Spleen (tissue), 11 donors: Measurements from ENCODE around the gene LRRC26. TPM values are rescaled to one million over a fixed set of nuclear protein-coding genes. Genes with fewer than 3 reads are reported as not detected.
"Not testable (repeated sequence)": the region's sequence is repeated elsewhere in the genome, so short reads cannot be mapped to it uniquely, and the experiment has no call there.

Source experiments
- DNase-seq: peaks from one replicate; pipeline ENCODE4 v3.0.0-alpha.2; 2020
- H3K27ac ChIP-seq, 8 donors: fragments of 200-600 bp; sonication (generic) in 7 of 8; 1 replicate in 4 of 8; 2 replicates in 4 of 8; pipeline versions ENCODE4 v1.5.0 to v1.8.0; 2016 to 2021; ENCODE audit warnings: inconsistent platforms in 4 of 8, mild to moderate bottlenecking in 4 of 8, moderate library complexity in 1 of 8
- H3K27me3 ChIP-seq, 7 donors: fragments of 200-600 bp; sonication (generic) in 6 of 7; replicated peaks in 1 of 7; 1 replicate in 4 of 7; 2 replicates in 3 of 7; pipeline versions ENCODE4 v1.5.0 to v1.8.0; 2016 to 2021; ENCODE audit warnings: inconsistent platforms in 3 of 7, mild to moderate bottlenecking in 1 of 7
- H3K36me3 ChIP-seq, 6 donors: fragments of 200-600 bp; sonication (generic) in 5 of 6; 1 replicate in 4 of 6; 2 replicates in 2 of 6; pipeline versions ENCODE4 v1.5.0 to v1.8.0; 2016 to 2021; ENCODE audit warnings: inconsistent platforms in 2 of 6
- H3K4me1 ChIP-seq, 6 donors: fragments of 200-600 bp; sonication (generic) in 5 of 6; 1 replicate in 3 of 6; 2 replicates in 3 of 6; pipeline versions ENCODE4 v1.5.0 to v1.8.0; 2016 to 2021; ENCODE audit warnings: inconsistent platforms in 3 of 6
- H3K4me3 ChIP-seq, 8 donors: fragments of 200-600 bp; sonication (generic) in 7 of 8; 1 replicate in 4 of 8; 2 replicates in 4 of 8; pipeline versions ENCODE4 v1.5.0 to v1.8.0; 2016 to 2021; ENCODE audit warnings: inconsistent platforms in 4 of 8, mild to moderate bottlenecking in 4 of 8, moderate library complexity in 2 of 8
- H3K9me3 ChIP-seq, 8 donors: fragments of 200-600 bp; sonication (generic) in 7 of 8; 1 replicate in 4 of 8; 2 replicates in 4 of 8; pipeline versions ENCODE4 v1.5.0 to v1.8.0; 2016 to 2021; ENCODE audit warnings: inconsistent platforms in 4 of 8
- CTCF ChIP-seq, 11 experiments: fragments of 200-600 bp in 7 of 11; fragments of 450-650 bp in 4 of 11; sonication (generic) in 4 of 11; IDR thresholded peaks in 8 of 11; conservative IDR thresholded peaks in 3 of 11; 1 replicate in 7 of 11; 2 replicates in 4 of 11; pipeline versions ENCODE4 v1.4.0 to v1.8.0; 2016 to 2021; ENCODE audit warnings: antibody characterized with exemption in 11 of 11, inconsistent platforms in 4 of 11, mild to moderate bottlenecking in 1 of 11
- POLR2A ChIP-seq, 3 donors: fragments of 450-650 bp; IDR thresholded peaks; one replicate each; pipeline ENCODE4 v1.5.1; 2017; ENCODE audit warnings: antibody characterized with exemption in 3 of 3, mild to moderate bottlenecking in 1 of 3
- POLR2AphosphoS5 ChIP-seq, 3 donors: sonication (generic); formaldehyde crosslinking; IDR thresholded peaks; one replicate each; pipeline ENCODE4 v1.5.1; 2017; ENCODE audit warnings: antibody characterized with exemption in 3 of 3
- WGBS, 5 donors: extraction: QIAGEN DNeasy Blood & Tissue Kit in 3 of 5; methylation state at CpG; one replicate each; pipeline versions ENCODE4 v1.1.5 to v1.1.7; 2013 to 2018; 5-methylcytosine and 5-hydroxymethylcytosine counted together
- intact Hi-C: fragments of 100-400 bp; cut with DNase I; formaldehyde crosslinking; loops from one replicate; pipeline ENCODE4 v1.15.0; 2023; ENCODE audit warnings: low total_unique reads
- microRNA-seq, 3 donors: library from miRNA; unstranded; fragments of <30 nt; microRNA quantifications; one replicate each; pipeline versions ENCODE4 to v1.1.0, GENCODE V29; 2019 to 2020
- polyA plus RNA-seq, 3 donors: library from polyadenylated mRNA; stranded (reverse); fragments of 200-250 nt; gene quantifications; one replicate each; pipeline ENCODE4 v1.2.1, GENCODE V29; 2013
- small RNA-seq, 4 donors: library from RNA; depleted of rRNA; stranded (forward); fragments of <200 nt; gene quantifications; one replicate each; pipeline ENCODE3, GENCODE V24; 2016
- total RNA-seq, 7 donors: library from RNA; depleted of rRNA in 3 of 7; stranded (reverse); fragments of >200 nt in 3 of 7; fragmentation: NEBNext Ultra II Directional in 4 of 7; extraction: Animal tissue kit (Norgen Biotek cat#: 25700) in 4 of 7; gene quantifications; one replicate each; pipeline versions ENCODE4 v1.1.0 to v1.2.1, GENCODE V29; 2016 to 2021
- donor health status: healthy with polysubstance abuse.
- donor health status: DM: no; HTN: no; CAD: no; lungs with moderate emphysema.
- donor health status: DM: no; HTN: no; CAD: no.
- donor health status: Bipolar disorder and iron deficiency.
- donor health status: healthy.
- donor health status: DM: no; HTN: no; CAD: no.
- donor health status: DM: yes; HTN: yes; CAD: no.

Gene LRRC26
- total and polyA plus RNA-seq, 10 donors: 0.06 to 0.60 (median 0.28) TPM; not detected in 7

- Histone ChIP-seq H3K4me3 (peak overlapping the region in 5 of 8 donors; percentile 13 to 89 (median 73)), H3K36me3 (no peaks in the 10 kb centered on the region), H3K27me3 (peaks cover 0 to 20% (median 4%) of the 10 kb centered on the region in 7 donors), H3K27ac (peak overlapping the region; percentile 42 to 85 (median 74)), H3K9me3 (peaks cover 0 to 7% (median 0%) of the 10 kb centered on the region in 8 donors), H3K4me1 (peaks cover 28 to 71% (median 45%) of the 10 kb centered on the region in 6 donors)
- DNase-seq: no peak
- TF ChIP-seq CTCF (IDR thresholded peaks at IDR 0.05 in 8 of 11, conservative IDR thresholded peaks at IDR 0.05 in 3 of 11) (no peak), POLR2A (IDR thresholded peaks at IDR 0.05) (no peak), POLR2AphosphoS5 (IDR thresholded peaks at IDR 0.05) (no peak)
- intact Hi-C loops: no loop called here
- whole genome bisulfite sequencing, 5 donors: 13 to 21% (median 15%) methylated on average over 3 of the region's 3 CpGs
These were observed 43.1 kb downstream of the LRRC26 start for GRCh38 chr9:137126786-137127185.

GRCh38 chr9:137123952-137124462 lies 45.8 kb downstream of the LRRC26 start:
- intact Hi-C loops, H3K27ac ChIP-seq, H3K9me3 ChIP-seq, H3K27me3 ChIP-seq, H3K4me3 ChIP-seq, H3K36me3 ChIP-seq, DNase-seq: not testable (repeated sequence)
- 77 to 92% (median 81%) methylated on average over 5 of the region's 5 CpGs for WGBS, 5 donors
- peaks cover 25 to 67% (median 39%) of the 10 kb centered on the region in 6 donors for H3K4me1 ChIP-seq

- TF ChIP-seq CTCF (IDR thresholded peaks at IDR 0.05 in 8 of 11, conservative IDR thresholded peaks at IDR 0.05 in 3 of 11): no peak
- TF ChIP-seq POLR2AphosphoS5 (IDR thresholded peaks at IDR 0.05): no peak
- no peak for TF ChIP-seq POLR2A (IDR thresholded peaks at IDR 0.05)
- DNase-seq: no peak
- Histone ChIP-seq H3K36me3 (no peaks in the 10 kb centered on the region), H3K27ac (peak overlapping the region in 3 of 8 donors; percentile 34 to 48 (median 38)), H3K4me3 (no peak overlapping the region), H3K4me1 (peaks cover 20 to 66% (median 36%) of the 10 kb centered on the region in 6 donors), H3K27me3 (no peaks in the 10 kb centered on the region), H3K9me3 (no peaks in the 10 kb centered on the region)
- WGBS, 5 donors: 55 to 63% (median 62%) methylated on average over 5 of the region's 5 CpGs
- intact Hi-C loops: no loop called here
These were observed 46.4 kb downstream of the LRRC26 start for GRCh38 chr9:137123468-137123837.

- Histone ChIP-seq H3K27ac (peak overlapping the region in 4 of 8 donors; percentile 34 to 48 (median 42)), H3K4me1 (peaks cover 15 to 61% (median 31%) of the 10 kb centered on the region in 6 donors)
- DNase-seq, H3K9me3 ChIP-seq, H3K36me3 ChIP-seq, H3K4me3 ChIP-seq, H3K27me3 ChIP-seq, intact Hi-C loops: not testable (repeated sequence)
- WGBS, 5 donors: 67 to 76% (median 72%) methylated on average over 16 of the region's 16 CpGs
These were observed 46.9 kb downstream of the LRRC26 start for GRCh38 chr9:137122796-137123467.

DNA sequence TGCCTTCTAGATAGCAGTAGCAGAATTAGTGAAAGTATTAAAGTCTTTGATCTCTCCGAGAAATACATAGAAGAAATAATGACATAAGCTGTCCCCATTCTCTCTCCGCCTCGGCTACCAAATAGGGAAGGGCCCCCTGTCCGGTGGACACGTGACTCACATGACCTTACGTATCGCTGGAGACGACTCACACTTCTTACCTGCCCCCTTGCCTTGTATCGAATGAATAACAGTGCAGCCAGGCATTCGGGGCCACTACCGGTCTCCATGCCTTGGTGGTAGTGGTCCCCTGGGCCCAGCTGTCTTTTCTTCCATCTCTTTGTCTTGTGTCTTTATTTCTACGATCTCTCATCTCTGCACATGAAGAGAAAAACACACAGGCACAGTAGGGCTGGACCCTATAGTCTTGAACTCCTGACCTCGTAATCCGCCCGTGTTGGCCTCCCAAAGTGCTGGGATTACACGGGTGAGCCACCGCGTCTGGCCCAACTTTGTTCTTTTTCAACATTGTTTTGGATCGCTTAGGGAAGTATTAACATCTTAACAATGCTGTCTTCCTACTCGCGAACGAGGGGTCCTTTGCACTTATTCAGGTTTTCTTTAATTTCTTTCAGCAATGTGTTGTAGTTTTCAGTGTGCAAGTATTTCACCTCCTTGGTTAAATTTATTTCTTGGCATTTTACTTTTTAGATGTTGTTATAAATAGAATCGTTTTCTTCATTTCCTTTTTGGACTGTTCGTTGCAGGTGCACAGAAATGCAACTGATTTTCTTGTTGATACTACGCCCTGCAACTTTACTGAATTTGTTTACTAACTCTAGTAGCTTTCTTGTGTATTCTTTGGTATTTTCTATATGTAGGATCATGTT lies 47.7 kb downstream of the LRRC26 start:
- H3K27me3 ChIP-seq, H3K36me3 ChIP-seq, DNase-seq, H3K9me3 ChIP-seq, intact Hi-C loops: not testable (repeated sequence)
- Histone ChIP-seq H3K4me1 (peaks cover 8 to 53% (median 23%) of the 10 kb centered on the region in 6 donors), H3K27ac (peak overlapping the region in 5 of 8 donors; percentile 27 to 59 (median 43)), H3K4me3 (peak overlapping the region in 1 of 8 donors; percentile 42)
- WGBS, 5 donors: 48 to 69% (median 65%) methylated on average over 14 to 25 of the region's 25 CpGs

Small RNA genes lying within 50 kb of the gene (microRNA-seq; reads per million reads assigned to microRNA genes)
- 0 reads per million in 3 donors for gene MIR3621

Small RNA genes lying within 50 kb of the gene (small RNA-seq; reads per million reads assigned to genes)
- gene MIR3621: 0 reads per million in 4 donors

Other genes starting within 250 kb of the LRRC26 start
Only the 30 nearest of the 31 such genes appear.
- gene C8G, start 224.8 kb downstream of the LRRC26 start, total RNA-seq: 1 to 10 TPM in 6 of 7 donors, not detected in 1; 2.3 to 7.4 (median 3.8) TPM
- gene C8G, start 224.8 kb downstream of the LRRC26 start, polyA plus RNA-seq: 1 to 10 TPM; 3.2 to 4.3 (median 3.7) TPM
- gene LCN12, start 217.8 kb downstream of the LRRC26 start, total RNA-seq: 10 to 100 TPM in 4 of 7 donors, 1 to 10 TPM in 3; 3.1 to 63.4 (median 12.5) TPM
- 1 to 10 TPM in 2 of 3 donors, under 1 TPM in 1; 0.83 to 6.7 (median 4.8) TPM for gene LCN12, start 217.8 kb downstream of the LRRC26 start, polyA plus RNA-seq
- 100 to 1,000 TPM; 134 to 457 (median 378) TPM for gene PTGDS, start 192.5 kb downstream of the LRRC26 start, total RNA-seq
- gene PTGDS, start 192.5 kb downstream of the LRRC26 start, polyA plus RNA-seq: 1,000 to 10,000 TPM in 1 of 3 donors, 100 to 1,000 TPM in 2; 462 to 1,396 (median 703) TPM
- 1 to 10 TPM; 1.8 to 8.3 (median 3.3) TPM for gene LCNL1, start 187.1 kb downstream of the LRRC26 start, total RNA-seq
- 1 to 10 TPM; 1.3 to 4.7 (median 2.3) TPM for gene LCNL1, start 187.1 kb downstream of the LRRC26 start, polyA plus RNA-seq
- 10 to 100 TPM; 51.3 to 72.9 (median 63.9) TPM for gene PAXX, start 177.6 kb downstream of the LRRC26 start, total RNA-seq
- 100 to 1,000 TPM; 168 to 264 (median 261) TPM for gene PAXX, start 177.6 kb downstream of the LRRC26 start, polyA plus RNA-seq
- gene CLIC3, start 173.5 kb downstream of the LRRC26 start, total RNA-seq: 10 to 100 TPM in 1 of 7 donors, 1 to 10 TPM in 6; 3.5 to 10.7 (median 5.5) TPM
- gene CLIC3, start 173.5 kb downstream of the LRRC26 start, polyA plus RNA-seq: 1 to 10 TPM; 2.9 to 7.2 (median 5.3) TPM
- 10 to 100 TPM; 36.3 to 97.5 (median 59.0) TPM for gene ABCA2, start 141.8 kb downstream of the LRRC26 start, total RNA-seq
- gene ABCA2, start 141.8 kb downstream of the LRRC26 start, polyA plus RNA-seq: 10 to 100 TPM; 11.9 to 38.6 (median 19.6) TPM
- 10 to 100 TPM in 2 of 7 donors, 1 to 10 TPM in 5; 5.5 to 14.9 (median 6.7) TPM for gene FUT7, start 138.0 kb downstream of the LRRC26 start, total RNA-seq
- 1 to 10 TPM; 4.0 to 6.9 (median 4.8) TPM for gene FUT7, start 138.0 kb downstream of the LRRC26 start, polyA plus RNA-seq
- 100 to 1,000 TPM in 5 of 7 donors, 10 to 100 TPM in 2; 86.3 to 197 (median 111) TPM for gene NPDC1, start 123.9 kb downstream of the LRRC26 start, total RNA-seq
- gene NPDC1, start 123.9 kb downstream of the LRRC26 start, polyA plus RNA-seq: 100 to 1,000 TPM; 104 to 358 (median 256) TPM
- gene ENTPD2, start 116.0 kb downstream of the LRRC26 start, total RNA-seq: under 1 TPM in 2 of 7 donors, not detected in 5; 0.32 to 0.40 TPM
- gene ENTPD2, start 116.0 kb downstream of the LRRC26 start, polyA plus RNA-seq: under 1 TPM in 2 of 3 donors, not detected in 1; 0.11 to 0.58 TPM
- gene SAPCD2, start 99.5 kb downstream of the LRRC26 start, total RNA-seq: 1 to 10 TPM; 2.1 to 6.5 (median 3.0) TPM
- gene SAPCD2, start 99.5 kb downstream of the LRRC26 start, polyA plus RNA-seq: 1 to 10 TPM in 2 of 3 donors, under 1 TPM in 1; 0.76 to 2.5 (median 2.4) TPM
- gene UAP1L1, start 92.5 kb downstream of the LRRC26 start, total RNA-seq: 10 to 100 TPM; 19.5 to 35.9 (median 28.6) TPM
- 10 to 100 TPM; 12.5 to 29.7 (median 24.6) TPM for gene UAP1L1, start 92.5 kb downstream of the LRRC26 start, polyA plus RNA-seq
- 10 to 100 TPM; 43.2 to 67.9 (median 51.7) TPM for gene MAN1B1, start 83.1 kb downstream of the LRRC26 start, total RNA-seq
- gene MAN1B1, start 83.1 kb downstream of the LRRC26 start, polyA plus RNA-seq: 100 to 1,000 TPM in 1 of 3 donors, 10 to 100 TPM in 2; 49.6 to 112 (median 90.0) TPM
- gene DPP7, start 55.3 kb downstream of the LRRC26 start, total RNA-seq: 100 to 1,000 TPM; 105 to 250 (median 166) TPM
- 100 to 1,000 TPM; 342 to 536 (median 501) TPM for gene DPP7, start 55.3 kb downstream of the LRRC26 start, polyA plus RNA-seq
- under 1 TPM in 1 of 7 donors, not detected in 6; 0.70 TPM for gene GRIN1, start 30.9 kb downstream of the LRRC26 start, total RNA-seq
- gene GRIN1, start 30.9 kb downstream of the LRRC26 start, polyA plus RNA-seq: under 1 TPM; 0.03 to 0.07 (median 0.03) TPM
- not detected for gene TMEM210, start 2.0 kb upstream of the LRRC26 start, total RNA-seq
- not detected for gene TMEM210, start 2.0 kb upstream of the LRRC26 start, polyA plus RNA-seq
- gene ANAPC2, start 18.5 kb upstream of the LRRC26 start, total RNA-seq: 10 to 100 TPM; 38.4 to 93.0 (median 62.2) TPM
- 10 to 100 TPM; 27.8 to 67.4 (median 48.5) TPM for gene ANAPC2, start 18.5 kb upstream of the LRRC26 start, polyA plus RNA-seq
- gene SSNA1, start 18.6 kb upstream of the LRRC26 start, total RNA-seq: 10 to 100 TPM; 38.2 to 54.3 (median 43.0) TPM
- gene SSNA1, start 18.6 kb upstream of the LRRC26 start, polyA plus RNA-seq: 100 to 1,000 TPM in 1 of 3 donors, 10 to 100 TPM in 2; 82.0 to 109 (median 99.6) TPM
- gene TPRN, start 30.7 kb upstream of the LRRC26 start, total RNA-seq: 1 to 10 TPM; 6.3 to 9.6 (median 7.2) TPM
- 10 to 100 TPM in 1 of 3 donors, 1 to 10 TPM in 2; 4.5 to 10.7 (median 4.7) TPM for gene TPRN, start 30.7 kb upstream of the LRRC26 start, polyA plus RNA-seq
- gene TMEM203, start 35.6 kb upstream of the LRRC26 start, total RNA-seq: 10 to 100 TPM; 28.4 to 37.9 (median 34.6) TPM
- 10 to 100 TPM; 37.4 to 50.1 (median 44.9) TPM for gene TMEM203, start 35.6 kb upstream of the LRRC26 start, polyA plus RNA-seq
- gene NDOR1, start 35.6 kb upstream of the LRRC26 start, total RNA-seq: 10 to 100 TPM; 14.2 to 28.7 (median 21.6) TPM
- gene NDOR1, start 35.6 kb upstream of the LRRC26 start, polyA plus RNA-seq: 10 to 100 TPM in 1 of 3 donors, 1 to 10 TPM in 2; 6.3 to 21.7 (median 9.0) TPM
- gene RNF208, start 52.2 kb upstream of the LRRC26 start, total RNA-seq: 1 to 10 TPM; 1.2 to 6.2 (median 2.4) TPM
- 1 to 10 TPM; 2.3 to 5.4 (median 2.9) TPM for gene RNF208, start 52.2 kb upstream of the LRRC26 start, polyA plus RNA-seq
- under 1 TPM in 2 of 7 donors, not detected in 5; 0.36 to 0.94 TPM for gene CYSRT1, start 55.1 kb upstream of the LRRC26 start, total RNA-seq
- under 1 TPM; 0.55 to 0.70 (median 0.64) TPM for gene CYSRT1, start 55.1 kb upstream of the LRRC26 start, polyA plus RNA-seq
- gene RNF224, start 57.5 kb upstream of the LRRC26 start, total RNA-seq: not detected
- gene RNF224, start 57.5 kb upstream of the LRRC26 start, polyA plus RNA-seq: not detected
- gene SLC34A3, start 60.9 kb upstream of the LRRC26 start, total RNA-seq: not detected
- gene SLC34A3, start 60.9 kb upstream of the LRRC26 start, polyA plus RNA-seq: not detected
- gene TUBB4B, start 71.2 kb upstream of the LRRC26 start, total RNA-seq: 100 to 1,000 TPM in 4 of 7 donors, 10 to 100 TPM in 3; 55.1 to 137 (median 102) TPM
- 100 to 1,000 TPM in 2 of 3 donors, 10 to 100 TPM in 1; 59.6 to 112 (median 107) TPM for gene TUBB4B, start 71.2 kb upstream of the LRRC26 start, polyA plus RNA-seq
- not detected for gene STPG3, start 81.2 kb upstream of the LRRC26 start, total RNA-seq
- gene STPG3, start 81.2 kb upstream of the LRRC26 start, polyA plus RNA-seq: not detected
- 10 to 100 TPM; 27.7 to 46.8 (median 39.9) TPM for gene NELFB, start 85.3 kb upstream of the LRRC26 start, total RNA-seq
- 10 to 100 TPM; 26.6 to 49.7 (median 28.0) TPM for gene NELFB, start 85.3 kb upstream of the LRRC26 start, polyA plus RNA-seq
- gene TOR4A, start 107.7 kb upstream of the LRRC26 start, total RNA-seq: 10 to 100 TPM; 23.1 to 39.9 (median 29.4) TPM
- 10 to 100 TPM in 1 of 3 donors, 1 to 10 TPM in 2; 3.2 to 10.8 (median 5.1) TPM for gene TOR4A, start 107.7 kb upstream of the LRRC26 start, polyA plus RNA-seq
- gene NRARP, start 132.2 kb upstream of the LRRC26 start, total RNA-seq: 10 to 100 TPM in 3 of 7 donors, 1 to 10 TPM in 4; 5.6 to 24.4 (median 9.4) TPM
- 1 to 10 TPM in 1 of 3 donors, under 1 TPM in 2; 0.37 to 1.3 (median 0.94) TPM for gene NRARP, start 132.2 kb upstream of the LRRC26 start, polyA plus RNA-seq